Cardiac fibroblast (primary cell): ENCODE data around the gene OR13C2.
"Not testable (repeated sequence)": the region's sequence is repeated elsewhere in the genome, so short reads cannot be mapped to it uniquely, and the experiment has no call there.

Experiments
- DNase-seq, 2 donors: peaks; one replicate each; pipeline versions ENCODE4 v3.0.0 to v3.0.0-alpha.2; 2010; ENCODE audit warnings: low read depth in 2 of 2
- H3K4me3 ChIP-seq, 2 donors: replicated peaks in 1 of 2; 1 replicate in 1 of 2; 2 replicates in 1 of 2; pipeline ENCODE4 v1.5.1; 2011; ENCODE audit warnings: low read depth in 2 of 2, low read length in 2 of 2, mild to moderate bottlenecking in 2 of 2, moderate library complexity in 1 of 2
- TF ChIP-seq, protein P1 (sequence below): IDR thresholded peaks from one replicate; pipeline ENCODE4 v1.5.1; 2011; ENCODE audit warnings: low read depth, mild to moderate bottlenecking, low read length, inconsistent platforms

The OR13C2 gene

DNA sequence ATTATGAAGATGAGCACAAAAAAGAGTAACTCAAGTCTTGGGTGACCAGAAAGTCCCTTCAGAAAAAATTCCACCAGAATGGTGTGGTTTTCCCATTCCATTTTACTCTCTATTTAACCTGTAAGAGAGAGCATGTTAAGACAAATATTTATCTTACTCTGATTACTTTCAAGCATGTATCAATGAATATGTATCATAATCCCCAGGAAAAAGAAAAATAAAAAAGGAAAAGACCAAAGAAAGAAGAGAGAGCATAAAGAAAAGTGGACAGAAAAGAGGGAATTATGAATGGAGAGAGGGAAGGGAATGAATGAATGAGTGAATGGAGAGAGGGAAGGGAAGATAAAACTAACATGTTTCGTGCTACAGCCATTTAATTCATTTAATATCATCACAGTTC, at the start of gene OR13C2:
TSS of gene OR13C2 (minus strand) at position 101 of the 400 bp plus-strand sequence. CDS start at position 101, 0 bp downstream.
- not testable (repeated sequence) for DNase-seq, H3K4me3 ChIP-seq

GRCh38 chr9:104635456-104635855, 30.0 kb upstream of the OR13C2 start:
- TF ChIP-seq, protein P1, sequence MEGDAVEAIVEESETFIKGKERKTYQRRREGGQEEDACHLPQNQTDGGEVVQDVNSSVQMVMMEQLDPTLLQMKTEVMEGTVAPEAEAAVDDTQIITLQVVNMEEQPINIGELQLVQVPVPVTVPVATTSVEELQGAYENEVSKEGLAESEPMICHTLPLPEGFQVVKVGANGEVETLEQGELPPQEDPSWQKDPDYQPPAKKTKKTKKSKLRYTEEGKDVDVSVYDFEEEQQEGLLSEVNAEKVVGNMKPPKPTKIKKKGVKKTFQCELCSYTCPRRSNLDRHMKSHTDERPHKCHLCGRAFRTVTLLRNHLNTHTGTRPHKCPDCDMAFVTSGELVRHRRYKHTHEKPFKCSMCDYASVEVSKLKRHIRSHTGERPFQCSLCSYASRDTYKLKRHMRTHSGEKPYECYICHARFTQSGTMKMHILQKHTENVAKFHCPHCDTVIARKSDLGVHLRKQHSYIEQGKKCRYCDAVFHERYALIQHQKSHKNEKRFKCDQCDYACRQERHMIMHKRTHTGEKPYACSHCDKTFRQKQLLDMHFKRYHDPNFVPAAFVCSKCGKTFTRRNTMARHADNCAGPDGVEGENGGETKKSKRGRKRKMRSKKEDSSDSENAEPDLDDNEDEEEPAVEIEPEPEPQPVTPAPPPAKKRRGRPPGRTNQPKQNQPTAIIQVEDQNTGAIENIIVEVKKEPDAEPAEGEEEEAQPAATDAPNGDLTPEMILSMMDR, result no peak
- DNase-seq, result no peak
- no peak overlapping the region for H3K4me3 ChIP-seq

DNA sequence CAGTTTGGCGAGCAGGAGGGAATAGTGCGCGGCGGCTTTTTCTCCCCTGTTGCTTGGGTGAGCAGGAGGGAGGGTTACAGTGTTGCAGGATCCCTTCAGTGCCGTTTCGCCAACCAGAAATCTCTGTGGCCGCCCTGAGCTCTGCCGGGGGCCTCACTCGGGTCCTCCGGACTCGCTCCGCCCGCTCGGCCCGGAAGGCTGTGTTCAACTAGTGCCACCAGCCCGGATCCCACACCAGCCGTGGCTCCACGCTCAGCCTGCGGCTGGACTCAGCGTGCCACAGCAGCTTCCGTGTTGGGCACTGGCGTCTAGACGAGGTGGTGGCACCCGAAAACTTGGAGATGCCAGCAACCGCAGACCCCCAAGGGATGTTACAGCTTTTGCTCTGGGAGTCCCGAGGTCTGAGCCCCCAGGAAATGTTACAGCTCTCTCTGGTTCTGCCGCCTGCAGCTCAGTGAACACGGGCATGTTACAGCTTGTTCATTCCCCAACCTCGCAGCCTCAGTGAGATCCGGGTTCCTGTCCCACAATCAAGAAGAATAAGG, 28.6 kb upstream of the OR13C2 start:
- no peak overlapping the region for H3K4me3 ChIP-seq
- TF ChIP-seq, protein P1, result no peak
- DNase-seq, result no peak

DNA sequence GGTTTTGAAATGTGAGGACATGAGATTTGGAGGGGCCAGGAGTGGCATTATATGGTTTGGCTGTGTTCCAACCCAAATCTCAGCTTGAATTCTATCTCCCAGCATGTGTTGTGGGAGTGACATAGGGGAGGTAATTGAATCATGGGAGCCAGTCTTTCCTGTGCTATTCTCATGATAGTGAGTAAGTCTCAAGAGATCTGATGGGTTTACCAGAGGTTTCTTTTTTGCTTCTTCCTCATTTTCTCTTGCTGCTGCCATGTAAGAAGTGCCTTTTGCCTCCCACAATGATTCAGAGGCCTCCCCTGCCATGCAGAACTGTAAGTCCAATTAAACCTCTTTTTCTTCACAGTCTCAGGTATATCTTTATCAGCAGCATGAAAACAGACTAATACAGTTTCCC, 20.5 kb upstream of the OR13C2 start:
- DNase-seq, result peak in 1 of 2 donors; percentile 1
- not testable (repeated sequence) for H3K4me3 ChIP-seq

DNA sequence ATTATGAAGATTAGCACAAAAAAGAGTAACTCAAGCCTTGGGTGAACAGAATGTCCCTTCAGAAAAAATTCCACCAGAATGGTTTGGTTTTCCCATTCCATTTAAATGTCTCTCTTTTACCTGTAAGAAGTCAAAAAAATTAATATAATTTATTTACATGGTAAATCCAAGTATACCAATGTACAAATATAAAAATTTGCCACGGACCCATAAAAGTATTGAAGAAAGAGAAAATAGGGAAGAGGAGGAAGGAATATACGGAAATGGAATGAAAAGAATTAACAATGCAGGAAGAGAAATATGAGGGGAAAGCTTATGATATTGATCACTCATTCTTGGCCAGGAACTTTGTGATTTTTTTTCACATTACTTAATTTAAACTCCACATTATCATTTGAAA, 12.7 kb upstream of the OR13C2 start, which contains the start of gene OR13C9:
TSS of gene OR13C9 (minus strand) at position 101 of the 400 bp plus-strand sequence. CDS start at position 101, 0 bp downstream.
- TF ChIP-seq, protein P1, result no peak
- H3K4me3 ChIP-seq, result no peak within 1 kb of the TSS
- DNase-seq, result no peak

DNA sequence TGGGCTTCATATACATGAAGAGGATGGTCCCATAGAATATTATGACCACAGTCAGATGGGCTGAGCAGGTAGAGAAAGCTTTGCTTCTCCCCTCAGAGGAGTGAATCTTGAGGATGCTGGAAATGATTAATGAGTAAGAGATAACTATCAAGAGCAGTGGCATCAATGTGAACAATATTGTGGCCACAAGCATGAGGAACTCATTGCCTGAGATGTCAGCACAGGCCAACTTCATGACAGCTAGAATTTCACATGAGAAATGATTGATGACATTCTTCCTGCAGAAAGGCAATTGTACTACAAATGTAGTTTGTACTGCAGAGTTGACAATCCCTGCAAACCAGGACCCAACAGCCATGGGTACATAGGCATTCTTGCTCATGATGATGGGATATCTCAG, 12.0 kb upstream of the OR13C2 start:
- TF ChIP-seq, protein P1, result no peak
- no peak overlapping the region for H3K4me3 ChIP-seq

GRCh38 chr9:104611213-104611612, 5.8 kb upstream of the OR13C2 start:
- no peak overlapping the region for H3K4me3 ChIP-seq
- no peak for DNase-seq
- TF ChIP-seq, protein P1, result no peak

More for the DNA sequence above, 12.0 kb upstream of the OR13C2 start:
- DNase-seq, result no peak

DNA sequence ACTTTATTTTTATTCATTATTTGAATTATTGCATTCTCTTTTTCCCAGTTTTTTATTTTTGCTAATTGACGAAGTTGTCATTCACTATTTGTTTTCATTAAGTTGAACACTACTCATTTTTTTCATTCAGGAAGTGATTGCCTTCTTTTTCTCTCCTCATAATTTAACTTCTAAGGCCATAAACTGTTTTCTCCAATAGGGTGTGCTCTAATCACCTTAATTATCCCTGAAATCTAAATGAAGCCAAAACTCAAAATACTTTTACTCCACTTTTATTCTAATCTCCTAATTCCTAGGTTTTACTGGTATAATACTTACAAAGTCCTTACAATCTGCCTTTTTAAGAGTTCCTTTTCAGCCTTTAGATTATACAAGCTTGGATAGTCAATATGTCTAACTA, 2.9 kb upstream of the OR13C2 start:
- DNase-seq, result peak in 1 of 2 donors; percentile 25

More for the DNA sequence above, 2.9 kb upstream of the OR13C2 start:
- H3K4me3 ChIP-seq, result no peak overlapping the region
- TF ChIP-seq, protein P1, result no peak
